Measurements from ENCODE around the gene PFN4.
A peak's percentile ranks its signal among the peaks of the same experiment; 100 is the strongest.
"Not testable (repeated sequence)": the region's sequence is repeated elsewhere in the genome, so short reads cannot be mapped to it uniquely, and the experiment has no call there.

Gene PFN4

DNA sequence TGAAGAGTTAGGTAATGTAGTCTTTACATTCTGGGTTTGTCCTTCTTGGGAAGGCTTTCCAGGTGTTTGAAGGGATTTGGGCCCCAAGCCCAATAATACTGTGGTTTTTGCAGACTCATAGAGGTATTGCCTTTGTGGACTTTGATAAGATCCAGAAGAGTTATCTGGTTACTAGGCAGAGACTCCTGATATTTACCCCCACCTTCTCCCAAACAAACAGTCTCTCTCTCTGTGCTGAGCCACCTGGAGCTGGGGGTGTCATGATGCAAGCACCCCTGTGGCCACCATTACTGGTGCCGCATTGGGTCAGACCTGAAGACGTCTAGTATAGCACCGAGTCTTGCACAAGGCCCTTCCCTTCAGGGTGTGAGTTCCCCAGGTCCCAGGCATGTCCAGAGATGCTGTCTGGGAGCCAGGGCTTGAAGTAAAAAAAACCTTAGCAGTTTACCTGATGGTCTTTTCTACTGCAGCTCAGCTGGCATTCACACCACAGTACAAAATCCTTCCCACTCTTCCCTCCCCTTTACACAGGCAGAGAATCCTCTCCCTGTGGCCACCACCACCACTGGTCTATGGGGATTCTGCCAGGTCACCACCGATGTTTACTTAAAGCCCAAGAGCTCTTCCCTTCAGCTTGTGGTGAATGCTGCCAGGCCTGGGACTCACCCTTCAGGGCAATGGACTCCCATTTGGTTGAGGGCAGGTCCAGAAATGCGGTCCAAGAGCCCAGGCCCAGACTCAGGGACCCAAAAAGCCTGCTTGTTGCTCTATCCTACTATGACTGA lies 29.5 kb upstream of the PFN4 start:
- no peaks in the 10 kb centered on the region for H3K9me3 ChIP-seq
- no peaks in the 10 kb centered on the region for H3K27me3 ChIP-seq
- TF ChIP-seq, protein P1, sequence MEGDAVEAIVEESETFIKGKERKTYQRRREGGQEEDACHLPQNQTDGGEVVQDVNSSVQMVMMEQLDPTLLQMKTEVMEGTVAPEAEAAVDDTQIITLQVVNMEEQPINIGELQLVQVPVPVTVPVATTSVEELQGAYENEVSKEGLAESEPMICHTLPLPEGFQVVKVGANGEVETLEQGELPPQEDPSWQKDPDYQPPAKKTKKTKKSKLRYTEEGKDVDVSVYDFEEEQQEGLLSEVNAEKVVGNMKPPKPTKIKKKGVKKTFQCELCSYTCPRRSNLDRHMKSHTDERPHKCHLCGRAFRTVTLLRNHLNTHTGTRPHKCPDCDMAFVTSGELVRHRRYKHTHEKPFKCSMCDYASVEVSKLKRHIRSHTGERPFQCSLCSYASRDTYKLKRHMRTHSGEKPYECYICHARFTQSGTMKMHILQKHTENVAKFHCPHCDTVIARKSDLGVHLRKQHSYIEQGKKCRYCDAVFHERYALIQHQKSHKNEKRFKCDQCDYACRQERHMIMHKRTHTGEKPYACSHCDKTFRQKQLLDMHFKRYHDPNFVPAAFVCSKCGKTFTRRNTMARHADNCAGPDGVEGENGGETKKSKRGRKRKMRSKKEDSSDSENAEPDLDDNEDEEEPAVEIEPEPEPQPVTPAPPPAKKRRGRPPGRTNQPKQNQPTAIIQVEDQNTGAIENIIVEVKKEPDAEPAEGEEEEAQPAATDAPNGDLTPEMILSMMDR (IDR thresholded peaks at IDR 0.05) = no peak
- H3K4me3 ChIP-seq (ENCODE audit: low read depth in 1 of 2, low read length in 1 of 2) = no peak overlapping the region
- no peaks in the 10 kb centered on the region for H3K4me1 ChIP-seq (ENCODE audit: control insufficient read depth in 1 of 2, insufficient read depth in 1 of 2, low read depth in 1 of 2, low read length in 1 of 2)
- H3K36me3 ChIP-seq = peaks cover 6% of the 10 kb centered on the region
- no peak overlapping the region for H3K27ac ChIP-seq

DNA sequence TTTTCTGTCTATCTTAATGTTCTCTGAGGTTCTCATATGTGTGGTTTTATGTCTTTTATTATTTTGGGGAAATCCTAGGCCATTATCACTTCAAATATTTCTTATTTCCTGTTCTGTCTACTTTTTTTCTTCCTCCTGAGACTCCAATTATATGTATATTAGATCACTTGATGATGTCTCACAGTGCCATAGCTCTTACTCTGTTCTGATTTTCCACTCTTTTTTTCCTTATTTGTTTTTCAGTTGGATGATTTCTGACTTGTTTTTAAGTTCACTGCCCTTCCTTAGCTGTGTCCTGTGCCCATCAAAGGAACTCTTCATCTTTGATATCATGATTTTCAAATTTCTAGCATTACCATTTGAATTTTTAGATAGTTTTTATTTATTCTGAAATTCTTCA lies 24.2 kb upstream of the PFN4 start:
- Histone ChIP-seq H3K27me3 (no peaks in the 10 kb centered on the region), H3K9me3 (peaks cover 3% of the 10 kb centered on the region), H3K36me3 (peaks cover 12% of the 10 kb centered on the region), H3K4me3 (ENCODE audit: low read depth in 1 of 2, low read length in 1 of 2) (no peak overlapping the region), H3K4me1 (ENCODE audit: control insufficient read depth in 1 of 2, insufficient read depth in 1 of 2, low read depth in 1 of 2, low read length in 1 of 2) (no peaks in the 10 kb centered on the region), H3K27ac (no peak overlapping the region)
- TF ChIP-seq, protein P1 (IDR thresholded peaks at IDR 0.05) = no peak

DNA sequence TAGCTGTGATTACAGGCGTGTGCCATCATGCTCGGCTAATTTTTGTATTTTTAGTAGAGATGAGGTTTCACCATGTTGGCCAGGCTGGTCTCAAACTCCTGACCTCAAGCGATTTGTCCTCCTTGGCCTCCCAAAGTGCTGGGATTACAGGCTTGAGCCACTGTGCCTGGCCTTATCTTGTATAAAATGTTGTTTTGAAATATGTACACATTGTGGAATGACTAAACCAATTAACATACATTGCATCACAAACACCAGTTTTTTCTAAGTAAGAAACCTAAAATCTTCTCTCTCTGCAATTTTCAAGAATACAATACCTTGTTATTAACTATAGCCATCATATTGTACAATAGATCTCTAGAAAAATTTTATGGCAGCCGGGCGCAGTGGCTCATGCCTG lies 17.2 kb upstream of the PFN4 start:
- not testable (repeated sequence) for H3K4me3 ChIP-seq (ENCODE audit: low read depth in 1 of 2, low read length in 1 of 2); H3K9me3 ChIP-seq; H3K4me1 ChIP-seq (ENCODE audit: control insufficient read depth in 1 of 2, insufficient read depth in 1 of 2, low read depth in 1 of 2, low read length in 1 of 2); H3K27ac ChIP-seq; H3K27me3 ChIP-seq
- peaks cover 14% of the 10 kb centered on the region for H3K36me3 ChIP-seq

DNA sequence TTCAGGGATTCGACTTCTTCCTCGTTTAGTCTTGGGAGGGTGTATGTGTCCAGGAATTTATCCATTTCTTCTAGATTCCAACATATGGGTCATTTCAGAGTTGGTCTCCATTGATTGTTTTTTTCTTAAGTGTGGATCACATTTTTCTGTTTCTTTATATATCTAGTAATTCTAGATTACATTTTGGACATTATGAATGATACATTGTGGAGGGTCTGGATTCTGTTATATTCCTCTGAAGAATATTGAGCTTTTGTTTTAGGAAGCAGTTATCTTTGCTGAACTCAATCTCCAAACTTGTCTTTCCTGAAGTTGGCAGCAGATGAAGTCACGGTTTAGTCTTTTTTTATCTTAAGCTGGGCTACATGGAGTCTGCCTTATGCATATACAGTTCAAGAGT lies 9.4 kb upstream of the PFN4 start:
- no peaks in the 10 kb centered on the region for H3K9me3 ChIP-seq
- H3K36me3 ChIP-seq = peaks cover 3% of the 10 kb centered on the region
- TF ChIP-seq, protein P1 (IDR thresholded peaks at IDR 0.05) = no peak
- H3K27ac ChIP-seq = no peak overlapping the region
- H3K4me3 ChIP-seq (ENCODE audit: low read depth in 1 of 2, low read length in 1 of 2) = no peak overlapping the region
- no peaks in the 10 kb centered on the region for H3K27me3 ChIP-seq
- H3K4me1 ChIP-seq (ENCODE audit: control insufficient read depth in 1 of 2, insufficient read depth in 1 of 2, low read depth in 1 of 2, low read length in 1 of 2) = no peaks in the 10 kb centered on the region

DNA sequence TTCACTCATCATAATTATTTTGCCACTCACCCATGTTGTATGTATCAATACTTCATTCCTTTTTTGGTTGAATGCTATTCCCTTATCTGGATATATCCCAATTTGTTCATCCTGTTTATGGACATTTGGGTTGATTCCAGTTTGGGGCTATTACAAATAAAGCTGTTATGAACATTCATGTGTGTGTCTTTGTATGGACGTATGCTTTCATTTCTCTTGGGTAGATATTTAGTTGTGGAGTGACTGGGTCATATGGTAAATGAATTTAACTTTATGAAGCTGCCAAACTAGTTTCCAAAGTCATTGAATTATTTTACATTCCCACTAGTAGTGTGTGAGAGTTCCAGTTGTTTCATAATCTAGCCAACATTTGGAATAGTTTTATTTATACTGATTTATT lies 2.8 kb upstream of the PFN4 start:
- H3K4me1 ChIP-seq (ENCODE audit: control insufficient read depth in 1 of 2, insufficient read depth in 1 of 2, low read depth in 1 of 2, low read length in 1 of 2) = peaks cover 12 to 13% of the 10 kb centered on the region in 2 experiments
- H3K36me3 ChIP-seq = no peaks in the 10 kb centered on the region
- no peaks in the 10 kb centered on the region for H3K9me3 ChIP-seq
- peaks cover 4% of the 10 kb centered on the region for H3K27me3 ChIP-seq
- TF ChIP-seq, protein P1 (IDR thresholded peaks at IDR 0.05) = no peak
- H3K27ac ChIP-seq = no peak overlapping the region
- no peak overlapping the region for H3K4me3 ChIP-seq (ENCODE audit: low read depth in 1 of 2, low read length in 1 of 2)

DNA sequence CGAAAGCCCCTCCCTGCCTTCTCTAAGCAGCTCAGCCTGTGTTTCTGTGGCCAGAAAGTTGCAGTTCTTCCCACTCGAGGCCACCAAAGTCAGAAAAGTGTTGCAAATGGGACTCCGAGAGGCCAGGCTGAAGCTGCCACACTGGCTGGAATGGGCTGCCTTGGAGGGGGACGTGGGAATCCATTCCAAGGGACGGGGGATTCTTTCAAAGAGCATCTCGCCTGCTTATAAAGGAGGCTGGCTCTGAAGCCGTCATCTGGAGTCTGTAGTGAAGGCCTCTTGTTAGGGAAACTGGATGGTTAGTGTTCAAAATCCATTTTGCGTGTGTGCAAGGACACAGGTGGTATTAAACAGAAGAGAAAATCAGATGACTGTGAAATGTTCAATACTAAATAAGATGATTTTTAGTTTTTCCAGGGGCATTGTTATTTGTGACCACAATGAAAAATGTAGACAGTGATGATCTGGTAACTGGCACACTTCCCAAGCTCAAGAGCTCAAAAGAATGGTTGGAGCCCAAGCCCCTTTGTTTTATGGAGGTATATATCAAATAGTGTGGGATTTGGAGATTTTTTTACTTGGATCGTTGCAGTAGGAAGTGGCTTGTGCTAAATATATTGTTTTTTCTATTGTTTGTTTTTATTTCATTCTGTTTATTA lies 917 bp upstream of the PFN4 start:
- Histone ChIP-seq H3K4me3 (ENCODE audit: low read depth in 1 of 2, low read length in 1 of 2) (peak overlapping the region; percentile 62 to 67), H3K27ac (peak overlapping the region; percentile 46), H3K9me3 (no peaks in the 10 kb centered on the region), H3K4me1 (ENCODE audit: control insufficient read depth in 1 of 2, insufficient read depth in 1 of 2, low read depth in 1 of 2, low read length in 1 of 2) (peaks cover 12 to 13% of the 10 kb centered on the region in 2 experiments), H3K27me3 (peaks cover 4% of the 10 kb centered on the region), H3K36me3 (no peaks in the 10 kb centered on the region)
- TF ChIP-seq, protein P1 (IDR thresholded peaks at IDR 0.05) = no peak
